Measurements from ENCODE around the gene CALD1. TPM values are rescaled to one million over a fixed set of nuclear protein-coding genes. Genes with fewer than 3 reads are reported as not detected.

The CALD1 gene
- total RNA-seq, 3 donors from 2014 or later: 252 to 335 (median 266) TPM

DNA sequence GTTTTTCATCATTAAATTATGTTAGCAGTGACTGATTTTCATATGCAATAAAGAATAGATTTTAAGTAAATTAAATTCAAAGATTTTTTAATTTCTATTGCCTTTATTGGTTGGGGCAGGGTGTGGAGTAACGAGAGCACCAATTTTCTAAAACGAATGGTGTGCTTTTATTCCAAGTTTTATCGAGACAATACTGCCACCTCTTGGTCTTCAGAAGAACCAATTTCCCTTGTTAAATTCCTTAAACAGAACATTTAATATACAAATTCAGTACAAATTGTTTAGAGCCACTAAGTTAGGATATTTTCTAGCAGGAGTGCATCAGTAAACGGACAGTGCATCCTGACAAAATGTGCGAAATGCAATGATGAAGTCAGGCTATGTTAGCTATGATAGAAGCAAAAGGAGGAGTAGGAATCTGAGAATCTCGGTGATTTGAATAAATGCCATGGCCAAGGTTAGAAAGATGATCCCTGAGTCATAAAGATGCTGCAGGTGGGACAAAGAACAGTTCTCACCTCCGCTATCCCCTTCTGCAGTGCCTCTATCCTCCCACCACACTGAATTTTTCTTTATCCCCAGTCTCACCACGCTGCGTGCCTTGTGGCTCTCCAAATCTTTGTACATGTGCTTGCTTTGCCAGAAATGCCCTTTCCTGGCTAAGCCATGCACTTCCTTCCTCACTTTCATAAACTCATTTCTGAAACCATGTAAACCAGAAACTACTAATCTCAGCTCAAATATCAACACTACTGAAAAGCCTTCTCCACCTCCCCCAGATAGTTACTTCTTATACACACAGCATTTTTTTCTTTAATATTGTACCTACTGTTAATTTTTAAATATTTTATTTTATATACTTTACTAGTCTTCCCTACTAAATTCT, 175.0 kb downstream of the CALD1 start:
- H3K27ac ChIP-seq: no peak overlapping the region
- DNase-seq (ENCODE audit: low spot score in 2 of 2): no peak
- no peaks in the 10 kb centered on the region for H3K36me3 ChIP-seq
- H3K9me3 ChIP-seq: no peaks in the 10 kb centered on the region
- H3K4me1 ChIP-seq: no peaks in the 10 kb centered on the region
- intact Hi-C loops (cut with DNase I; ENCODE audit: low total_unique reads): loop anchor here (5.0 kb wide), 1 partner anchor 483 kb away; no protein-coding TSS in a partner anchor
- TF ChIP-seq CTCF (IDR thresholded peaks at IDR 0.05): peak in 2 of 3 donors; percentile 52 to 57
- no peak for TF ChIP-seq POLR2A (IDR thresholded peaks at IDR 0.05)
- TF ChIP-seq POLR2AphosphoS5 (IDR thresholded peaks at IDR 0.05): no peak
- H3K4me3 ChIP-seq: no peak overlapping the region
- no peaks in the 10 kb centered on the region for H3K27me3 ChIP-seq

DNA sequence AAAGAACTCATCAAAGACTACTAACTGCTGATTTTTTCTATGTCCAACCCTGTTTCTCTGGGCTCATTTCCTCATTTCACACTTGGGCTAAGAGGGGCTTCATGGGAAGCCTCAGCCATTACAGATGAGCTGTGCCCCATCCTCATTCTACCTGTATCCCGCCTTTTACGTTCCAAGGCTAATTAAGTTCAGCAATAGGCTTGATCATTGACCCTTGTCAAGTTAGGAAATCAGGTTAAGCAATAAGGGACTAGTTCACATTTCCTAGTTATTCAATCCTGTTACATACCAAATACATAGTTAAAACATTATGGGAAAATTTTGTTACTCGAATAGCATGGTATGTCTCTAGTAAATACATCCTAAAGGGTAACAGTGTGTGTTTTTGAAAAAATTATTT, 177.6 kb downstream of the CALD1 start:
- intact Hi-C loops (cut with DNase I; ENCODE audit: low total_unique reads): no loop called here
- no peaks in the 10 kb centered on the region for H3K27me3 ChIP-seq
- no peak overlapping the region for H3K27ac ChIP-seq
- H3K9me3 ChIP-seq: no peaks in the 10 kb centered on the region
- no peaks in the 10 kb centered on the region for H3K36me3 ChIP-seq
- no peaks in the 10 kb centered on the region for H3K4me1 ChIP-seq
- no peak for DNase-seq (ENCODE audit: low spot score in 2 of 2)
- no peak overlapping the region for H3K4me3 ChIP-seq
- TF ChIP-seq POLR2AphosphoS5 (IDR thresholded peaks at IDR 0.05) (no peak), POLR2A (IDR thresholded peaks at IDR 0.05) (no peak), CTCF (IDR thresholded peaks at IDR 0.05) (no peak)

- no peak overlapping the region for H3K27ac ChIP-seq
- DNase-seq (ENCODE audit: low spot score in 2 of 2): no peak
- H3K27me3 ChIP-seq: no peaks in the 10 kb centered on the region
- no peak overlapping the region for H3K4me3 ChIP-seq
- H3K9me3 ChIP-seq: no peaks in the 10 kb centered on the region
- no peaks in the 10 kb centered on the region for H3K4me1 ChIP-seq
- H3K36me3 ChIP-seq: no peaks in the 10 kb centered on the region
- intact Hi-C loops (cut with DNase I; ENCODE audit: low total_unique reads): no loop called here
- TF ChIP-seq CTCF (IDR thresholded peaks at IDR 0.05) (no peak), POLR2A (IDR thresholded peaks at IDR 0.05) (no peak), POLR2AphosphoS5 (IDR thresholded peaks at IDR 0.05) (no peak)
These were observed 180.4 kb downstream of the CALD1 start for GRCh38 chr7:134959810-134960209.

- intact Hi-C loops (cut with DNase I; ENCODE audit: low total_unique reads): no loop called here
- Histone ChIP-seq H3K9me3 (no peaks in the 10 kb centered on the region), H3K4me3 (no peak overlapping the region), H3K36me3 (no peaks in the 10 kb centered on the region), H3K4me1 (no peaks in the 10 kb centered on the region), H3K27me3 (no peaks in the 10 kb centered on the region), H3K27ac (no peak overlapping the region)
- no peak for DNase-seq (ENCODE audit: low spot score in 2 of 2)
- TF ChIP-seq POLR2A (IDR thresholded peaks at IDR 0.05) (no peak), CTCF (IDR thresholded peaks at IDR 0.05) (no peak), POLR2AphosphoS5 (IDR thresholded peaks at IDR 0.05) (no peak)
These were observed 182.9 kb downstream of the CALD1 start for GRCh38 chr7:134962270-134962780.

GRCh38 chr7:134963036-134963435, 183.6 kb downstream of the CALD1 start:
- no peak overlapping the region for H3K4me3 ChIP-seq
- no peaks in the 10 kb centered on the region for H3K9me3 ChIP-seq
- H3K4me1 ChIP-seq: no peaks in the 10 kb centered on the region
- intact Hi-C loops (cut with DNase I; ENCODE audit: low total_unique reads): no loop called here
- H3K27ac ChIP-seq: no peak overlapping the region
- H3K27me3 ChIP-seq: no peaks in the 10 kb centered on the region
- TF ChIP-seq CTCF (IDR thresholded peaks at IDR 0.05) (no peak), POLR2A (IDR thresholded peaks at IDR 0.05) (no peak), POLR2AphosphoS5 (IDR thresholded peaks at IDR 0.05) (no peak)
- no peaks in the 10 kb centered on the region for H3K36me3 ChIP-seq
- DNase-seq (ENCODE audit: low spot score in 2 of 2): no peak
